Jurkat, Clone E6-1 (cell line): ENCODE results near the gene TRIM69.
A peak's percentile ranks its signal among the peaks of the same experiment; 100 is the strongest.
"Not testable (repeated sequence)": the region's sequence is repeated elsewhere in the genome, so short reads cannot be mapped to it uniquely, and the experiment has no call there.

Experiments
- DNase-seq: peaks from one replicate; pipeline ENCODE4 v3.0.0-alpha.2; 2011; ENCODE audit warnings: low read depth, low spot score
- H3K4me3 ChIP-seq: 2 replicates; pipeline ENCODE4 v1.5.1; 2011; ENCODE audit warnings: mild to moderate bottlenecking, low read length, control low read depth, moderate library complexity

The TRIM69 gene

GRCh38 chr15:44735482-44736180 lies 697 bp upstream of the TRIM69 start:
- no peak for DNase-seq
- H3K4me3 ChIP-seq = no peak overlapping the region

- peak; percentile 62 for DNase-seq
- no peak overlapping the region for H3K4me3 ChIP-seq
Measured at GRCh38 chr15:44738340-44738984, 2.1 kb downstream of the TRIM69 start.

GRCh38 chr15:44739222-44739847 lies 3.0 kb downstream of the TRIM69 start:
- not testable (repeated sequence) for DNase-seq
- H3K4me3 ChIP-seq = peak overlapping the region; percentile 35

- not testable (repeated sequence) for H3K4me3 ChIP-seq, DNase-seq
Measured at GRCh38 chr15:44743454-44743853, 7.1 kb downstream of the TRIM69 start.

GRCh38 chr15:44753345-44753744 lies 17.0 kb downstream of the TRIM69 start:
- H3K4me3 ChIP-seq = no peak overlapping the region
- DNase-seq = no peak

GRCh38 chr15:44763187-44763586 lies 26.9 kb downstream of the TRIM69 start:
- no peak for DNase-seq

GRCh38 chr15:44763848-44764247 lies 27.5 kb downstream of the TRIM69 start:
- no peak for DNase-seq

More at GRCh38 chr15:44763187-44763586, 26.9 kb downstream of the TRIM69 start:
- H3K4me3 ChIP-seq = no peak overlapping the region

GRCh38 chr15:44765036-44765435 lies 28.7 kb downstream of the TRIM69 start:
- H3K4me3 ChIP-seq = no peak overlapping the region

More at GRCh38 chr15:44763848-44764247, 27.5 kb downstream of the TRIM69 start:
- no peak overlapping the region for H3K4me3 ChIP-seq

GRCh38 chr15:44769521-44769920 lies 33.2 kb downstream of the TRIM69 start:
- no peak for DNase-seq
- no peak overlapping the region for H3K4me3 ChIP-seq

More at GRCh38 chr15:44765036-44765435, 28.7 kb downstream of the TRIM69 start:
- DNase-seq = no peak

GRCh38 chr15:44770715-44771114 lies 34.4 kb downstream of the TRIM69 start:
- not testable (repeated sequence) for H3K4me3 ChIP-seq, DNase-seq

- DNase-seq = no peak
- H3K4me3 ChIP-seq = no peak overlapping the region
Measured at GRCh38 chr15:44775953-44776352, 39.6 kb downstream of the TRIM69 start.

- no peak for DNase-seq
- no peak overlapping the region for H3K4me3 ChIP-seq
Measured at GRCh38 chr15:44779761-44780160, 43.4 kb downstream of the TRIM69 start.

GRCh38 chr15:44780608-44781007 lies 44.3 kb downstream of the TRIM69 start:
- no peak overlapping the region for H3K4me3 ChIP-seq
- DNase-seq = no peak

GRCh38 chr15:44781128-44781810 lies 44.9 kb downstream of the TRIM69 start:
- no peak overlapping the region for H3K4me3 ChIP-seq
- DNase-seq = no peak

- H3K4me3 ChIP-seq = no peak overlapping the region
- DNase-seq = no peak
Measured at GRCh38 chr15:44782516-44782915, 46.2 kb downstream of the TRIM69 start.

GRCh38 chr15:44784918-44785274 lies 48.6 kb downstream of the TRIM69 start:
- not testable (repeated sequence) for H3K4me3 ChIP-seq, DNase-seq

GRCh38 chr15:44788748-44789147 lies 52.4 kb downstream of the TRIM69 start:
- DNase-seq = no peak
- no peak overlapping the region for H3K4me3 ChIP-seq

- no peak for DNase-seq
- H3K4me3 ChIP-seq = no peak overlapping the region
Measured at GRCh38 chr15:44790215-44790614, 53.9 kb downstream of the TRIM69 start.

GRCh38 chr15:44790656-44791055 lies 54.3 kb downstream of the TRIM69 start:
- no peak overlapping the region for H3K4me3 ChIP-seq
- no peak for DNase-seq

GRCh38 chr15:44792715-44793114 lies 56.4 kb downstream of the TRIM69 start:
- no peak overlapping the region for H3K4me3 ChIP-seq
- DNase-seq = no peak
